Stimulated activated CD4-positive, alpha-beta T cell treated with anti-CD3 and anti-CD28 coated beads, Interleukin-4, amount 100 ng/mL, for 24 hours (primary cell): ENCODE data around the gene FBXO40.

Source experiments
- DNase-seq: peaks from one replicate; pipeline ENCODE4 v3.0.0-alpha.2; 2020

Gene FBXO40

GRCh38 chr3:121667333-121667732, 74.2 kb downstream of the FBXO40 start:
- DNase-seq: no peak

GRCh38 chr3:121670676-121671075, 77.5 kb downstream of the FBXO40 start:
- DNase-seq: no peak

- DNase-seq: no peak
Measured at GRCh38 chr3:121677141-121677540, 84.0 kb downstream of the FBXO40 start.
